Mesothelial cell of epicardium (in vitro differentiated cells): ENCODE results near the gene OXSM. TPM values are rescaled to one million over a fixed set of nuclear protein-coding genes. Genes with fewer than 3 reads are reported as not detected.

Experiments
- DNase-seq, 2 experiments: peaks; one replicate each; pipeline ENCODE4 v3.0.0; 2021; ENCODE audit warnings: low spot score in 2 of 2; ENCODE audit not compliant: unreplicated experiment in 2 of 2
- H3K27ac Mint-ChIP-seq: 2 replicates; pipeline ENCODE4 v1.8.0; 2021; ENCODE audit warnings: mixed read lengths
- H3K27me3 Mint-ChIP-seq: 2 replicates; pipeline ENCODE4 v1.8.0; 2021; ENCODE audit warnings: low read depth, mixed read lengths
- H3K36me3 Mint-ChIP-seq: 2 replicates; pipeline ENCODE4 v1.8.0; 2021; ENCODE audit warnings: mixed read lengths
- H3K4me1 Mint-ChIP-seq: 2 replicates; pipeline ENCODE4 v1.8.0; 2021; ENCODE audit warnings: mixed read lengths
- H3K4me3 Mint-ChIP-seq: 2 replicates; pipeline ENCODE4 v1.8.0; 2021; ENCODE audit warnings: mild to moderate bottlenecking, moderate library complexity, mixed read lengths
- H3K9me3 Mint-ChIP-seq: 2 replicates; pipeline ENCODE4 v1.8.0; 2021; ENCODE audit warnings: mixed read lengths
- CTCF ChIP-seq: fragments of 200-600 bp; sonication (generic); IDR thresholded peaks from one replicate; pipeline ENCODE4 v1.5.0; 2021; ENCODE audit warnings: antibody characterized with exemption; ENCODE audit not compliant: unreplicated experiment
- total RNA-seq: library from RNA; stranded (reverse); gene quantifications from 3 replicates; pipeline ENCODE4 v1.2.1, GENCODE V29; 2021

Gene OXSM
- total RNA-seq, 1 donor from 2014 or later, result 12.8 TPM

- TF ChIP-seq CTCF, result no peak
- Mint-ChIP-seq H3K4me1 (peaks cover 22% of the 10 kb centered on the region), H3K9me3 (peaks cover 13% of the 10 kb centered on the region), H3K27me3 (no peaks in the 10 kb centered on the region), H3K27ac (peak overlapping the region; percentile 13), H3K36me3 (peaks cover 4% of the 10 kb centered on the region), H3K4me3 (no peak overlapping the region)
- DNase-seq, result no peak
Measured at GRCh38 chr3:25831578-25831977, 41.7 kb downstream of the OXSM start.

GRCh38 chr3:25834346-25834745 lies 44.5 kb downstream of the OXSM start:
- no peak for TF ChIP-seq CTCF
- peaks cover 4% of the 10 kb centered on the region for H3K36me3 Mint-ChIP-seq
- peaks cover 17% of the 10 kb centered on the region for H3K4me1 Mint-ChIP-seq
- peaks cover 9% of the 10 kb centered on the region for H3K9me3 Mint-ChIP-seq
- DNase-seq, result no peak
- no peak overlapping the region for H3K27ac Mint-ChIP-seq
- no peak overlapping the region for H3K4me3 Mint-ChIP-seq
- H3K27me3 Mint-ChIP-seq, result no peaks in the 10 kb centered on the region

DNA sequence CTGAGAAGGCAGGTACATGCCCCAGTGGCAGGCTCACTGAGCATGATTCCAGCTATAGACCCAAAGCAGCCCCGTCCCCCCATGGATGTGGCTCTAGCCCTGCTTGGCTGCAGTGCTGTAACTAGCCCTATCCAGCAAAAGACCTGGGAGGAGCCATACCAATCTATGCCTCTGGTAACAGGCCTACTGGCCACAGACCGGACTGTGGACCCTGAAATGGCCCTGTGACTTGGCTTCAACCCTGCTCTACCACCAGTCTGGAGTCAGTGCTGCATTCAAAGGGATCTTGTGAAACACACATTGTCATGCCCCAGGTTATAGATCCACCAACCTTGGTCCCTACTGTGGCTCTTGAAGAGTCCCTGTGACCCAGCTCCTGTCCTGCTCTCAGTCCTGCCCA lies 46.7 kb downstream of the OXSM start:
- H3K27me3 Mint-ChIP-seq, result no peaks in the 10 kb centered on the region
- TF ChIP-seq CTCF, result no peak
- peaks cover 3% of the 10 kb centered on the region for H3K4me1 Mint-ChIP-seq
- no peak for DNase-seq
- no peak overlapping the region for H3K4me3 Mint-ChIP-seq
- peaks cover 3% of the 10 kb centered on the region for H3K9me3 Mint-ChIP-seq
- peaks cover 4% of the 10 kb centered on the region for H3K36me3 Mint-ChIP-seq
- H3K27ac Mint-ChIP-seq, result no peak overlapping the region

DNA sequence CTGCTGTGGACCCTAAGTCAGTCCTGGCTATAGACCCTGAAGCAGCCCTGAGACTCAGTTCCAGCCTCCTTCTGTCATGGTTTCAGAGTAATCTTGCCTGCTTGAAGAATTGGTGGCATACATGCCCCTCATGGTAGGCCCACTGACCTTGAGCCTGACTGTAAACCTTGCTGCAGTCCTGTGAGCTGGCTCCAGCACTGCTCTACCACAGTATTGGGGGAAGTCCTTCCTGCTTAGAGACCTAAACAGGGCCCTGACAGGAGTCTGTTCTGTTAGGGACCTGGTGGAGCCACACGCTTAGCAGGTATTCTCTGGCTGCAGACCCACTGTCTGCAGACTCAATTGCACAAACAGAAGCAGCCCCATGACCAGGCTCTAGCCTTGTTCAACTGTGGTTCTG lies 47.1 kb downstream of the OXSM start:
- no peak for TF ChIP-seq CTCF
- Mint-ChIP-seq H3K27me3 (no peaks in the 10 kb centered on the region), H3K36me3 (peaks cover 4% of the 10 kb centered on the region), H3K4me1 (peaks cover 1% of the 10 kb centered on the region), H3K4me3 (no peak overlapping the region), H3K27ac (no peak overlapping the region), H3K9me3 (peaks cover 3% of the 10 kb centered on the region)
- DNase-seq, result no peak

DNA sequence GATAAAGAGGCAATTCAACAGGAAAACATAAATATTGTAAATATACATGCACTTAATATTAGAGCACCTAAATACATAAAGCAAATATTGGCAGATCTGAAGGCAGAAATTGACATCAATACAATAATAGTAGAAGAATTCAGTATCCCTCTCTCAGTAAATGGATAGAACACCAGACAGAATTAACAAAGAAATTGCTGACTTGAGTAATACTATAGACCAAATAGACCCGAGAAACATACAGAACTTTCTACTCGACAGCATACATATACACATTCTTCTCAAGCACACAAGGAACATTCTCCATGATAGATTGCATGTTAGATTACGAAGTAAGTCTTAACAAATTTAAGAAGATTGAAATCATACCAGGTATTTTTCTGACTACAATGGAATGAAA lies 50.2 kb downstream of the OXSM start:
- Mint-ChIP-seq H3K27me3 (no peaks in the 10 kb centered on the region), H3K36me3 (peaks cover 4% of the 10 kb centered on the region), H3K27ac (no peak overlapping the region), H3K4me3 (no peak overlapping the region), H3K4me1 (peaks cover 1% of the 10 kb centered on the region), H3K9me3 (peaks cover 3% of the 10 kb centered on the region)
- no peak for TF ChIP-seq CTCF
- DNase-seq, result no peak

DNA sequence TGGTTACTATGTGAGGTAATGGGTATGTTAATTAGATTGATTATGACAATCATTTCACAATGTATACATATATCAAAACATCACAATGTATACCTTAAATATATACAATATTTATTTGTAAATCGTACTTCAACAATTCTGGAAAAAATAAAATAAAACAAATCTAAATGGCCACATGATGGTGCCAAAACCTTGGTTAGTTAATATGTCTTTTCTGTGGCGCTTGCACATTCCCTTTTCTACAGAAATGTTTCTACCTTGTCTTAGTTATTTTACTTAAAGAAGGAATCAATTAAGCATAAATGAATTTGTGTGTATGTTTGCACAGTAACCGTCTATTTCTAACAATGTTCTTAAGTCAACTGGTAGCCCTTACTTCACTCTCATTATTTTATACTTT lies 53.4 kb downstream of the OXSM start:
- Mint-ChIP-seq H3K27ac (no peak overlapping the region), H3K9me3 (no peaks in the 10 kb centered on the region), H3K36me3 (peaks cover 2% of the 10 kb centered on the region), H3K4me3 (no peak overlapping the region), H3K27me3 (no peaks in the 10 kb centered on the region), H3K4me1 (no peaks in the 10 kb centered on the region)
- TF ChIP-seq CTCF, result no peak
- DNase-seq, result no peak
